Retinal pigment epithelial cell (primary cell): ENCODE measurements around the gene PEBP1.

Experiments used
- DNase-seq: peaks from one replicate; pipeline ENCODE4 v3.0.0-alpha.2; 2010; ENCODE audit warnings: low read depth
- H3K4me3 ChIP-seq: 2 replicates; pipeline ENCODE4 v1.5.1; 2011; ENCODE audit warnings: mild to moderate bottlenecking, low read length, control low read depth, moderate library complexity
- TF ChIP-seq, protein P1 (sequence below): conservative IDR thresholded peaks from 2 replicates; pipeline ENCODE4 v1.5.1; 2011; ENCODE audit warnings: low read depth, low read length, control low read depth, inconsistent platforms

Gene PEBP1

DNA sequence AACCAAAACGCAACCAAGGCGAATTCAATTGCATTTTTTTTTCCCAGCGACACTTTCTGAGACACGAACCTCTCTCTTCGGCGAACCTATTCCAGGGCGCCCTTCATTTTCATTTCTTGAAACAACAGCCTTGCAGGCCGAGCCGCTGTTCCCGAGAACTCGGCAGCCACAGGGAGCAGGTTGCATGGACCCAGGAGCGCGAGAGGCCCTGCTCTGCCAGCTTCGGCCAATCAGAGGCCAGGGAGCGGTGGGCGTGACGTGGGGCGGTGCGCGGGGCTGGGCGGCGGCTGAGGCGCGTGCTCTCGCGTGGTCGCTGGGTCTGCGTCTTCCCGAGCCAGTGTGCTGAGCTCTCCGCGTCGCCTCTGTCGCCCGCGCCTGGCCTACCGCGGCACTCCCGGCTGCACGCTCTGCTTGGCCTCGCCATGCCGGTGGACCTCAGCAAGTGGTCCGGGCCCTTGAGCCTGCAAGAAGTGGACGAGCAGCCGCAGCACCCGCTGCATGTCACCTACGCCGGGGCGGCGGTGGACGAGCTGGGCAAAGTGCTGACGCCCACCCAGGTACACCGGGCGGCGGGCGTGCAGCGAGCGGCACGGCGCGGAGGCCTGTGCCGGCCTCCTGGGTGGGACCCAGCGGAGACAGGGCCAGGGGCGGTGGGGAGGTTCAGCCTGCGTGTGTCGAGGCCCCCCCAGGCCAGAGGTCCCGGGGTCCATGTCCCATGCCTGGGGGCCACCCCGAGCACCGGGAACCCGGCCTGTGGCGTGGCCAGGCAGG lies at the start of gene PEBP1:
TSS of gene PEBP1 (plus strand) at position 337 of the 771 bp plus-strand sequence. CDS start at position 423, 86 bp downstream.
- TF ChIP-seq, protein P1, sequence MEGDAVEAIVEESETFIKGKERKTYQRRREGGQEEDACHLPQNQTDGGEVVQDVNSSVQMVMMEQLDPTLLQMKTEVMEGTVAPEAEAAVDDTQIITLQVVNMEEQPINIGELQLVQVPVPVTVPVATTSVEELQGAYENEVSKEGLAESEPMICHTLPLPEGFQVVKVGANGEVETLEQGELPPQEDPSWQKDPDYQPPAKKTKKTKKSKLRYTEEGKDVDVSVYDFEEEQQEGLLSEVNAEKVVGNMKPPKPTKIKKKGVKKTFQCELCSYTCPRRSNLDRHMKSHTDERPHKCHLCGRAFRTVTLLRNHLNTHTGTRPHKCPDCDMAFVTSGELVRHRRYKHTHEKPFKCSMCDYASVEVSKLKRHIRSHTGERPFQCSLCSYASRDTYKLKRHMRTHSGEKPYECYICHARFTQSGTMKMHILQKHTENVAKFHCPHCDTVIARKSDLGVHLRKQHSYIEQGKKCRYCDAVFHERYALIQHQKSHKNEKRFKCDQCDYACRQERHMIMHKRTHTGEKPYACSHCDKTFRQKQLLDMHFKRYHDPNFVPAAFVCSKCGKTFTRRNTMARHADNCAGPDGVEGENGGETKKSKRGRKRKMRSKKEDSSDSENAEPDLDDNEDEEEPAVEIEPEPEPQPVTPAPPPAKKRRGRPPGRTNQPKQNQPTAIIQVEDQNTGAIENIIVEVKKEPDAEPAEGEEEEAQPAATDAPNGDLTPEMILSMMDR: no peak
- H3K4me3 ChIP-seq: peak within 1 kb of the TSS; percentile 84
- peak; percentile 73 for DNase-seq

DNA sequence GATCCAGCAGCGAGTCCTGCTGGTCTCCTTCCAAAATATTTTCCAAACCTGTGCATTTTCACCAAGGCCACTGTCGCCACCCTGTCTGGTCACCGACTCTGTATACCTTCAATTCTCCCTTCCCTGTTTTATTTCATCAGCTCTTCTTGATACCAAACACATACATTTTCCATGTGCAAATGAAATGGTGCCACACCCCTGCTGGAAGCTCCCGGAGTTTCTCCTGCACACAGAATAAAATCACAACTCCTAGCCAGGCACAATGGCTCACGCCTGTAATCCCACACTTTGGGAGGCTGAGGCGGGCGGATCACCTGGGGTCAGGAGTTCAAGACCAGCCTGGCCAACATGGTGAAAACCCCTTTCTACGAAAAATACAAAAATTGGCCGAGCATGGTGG lies 46.1 kb upstream of the PEBP1 start:
- H3K4me3 ChIP-seq: no peak overlapping the region
- no peak for DNase-seq
- TF ChIP-seq, protein P1: no peak

DNA sequence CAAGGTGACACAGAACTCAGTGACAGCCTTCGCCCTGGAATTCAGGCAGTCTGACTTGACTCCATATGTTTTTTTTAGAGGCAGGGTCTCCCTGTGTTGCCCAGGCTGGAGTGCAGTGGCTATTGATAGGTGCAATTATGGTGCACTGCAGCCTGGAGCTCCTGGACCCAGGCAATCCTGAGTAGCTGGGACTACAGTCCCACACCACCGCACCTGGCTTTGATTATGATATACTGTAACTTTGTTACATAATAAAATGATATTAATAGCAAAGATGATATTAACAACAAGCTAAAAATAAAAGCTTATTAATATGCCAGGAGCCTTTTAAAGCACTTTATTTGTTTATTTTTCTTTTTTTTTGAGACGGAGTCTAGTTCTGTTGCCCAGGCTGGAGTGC lies 41.9 kb upstream of the PEBP1 start:
- TF ChIP-seq, protein P1: no peak
- H3K4me3 ChIP-seq: no peak overlapping the region
- no peak for DNase-seq

DNA sequence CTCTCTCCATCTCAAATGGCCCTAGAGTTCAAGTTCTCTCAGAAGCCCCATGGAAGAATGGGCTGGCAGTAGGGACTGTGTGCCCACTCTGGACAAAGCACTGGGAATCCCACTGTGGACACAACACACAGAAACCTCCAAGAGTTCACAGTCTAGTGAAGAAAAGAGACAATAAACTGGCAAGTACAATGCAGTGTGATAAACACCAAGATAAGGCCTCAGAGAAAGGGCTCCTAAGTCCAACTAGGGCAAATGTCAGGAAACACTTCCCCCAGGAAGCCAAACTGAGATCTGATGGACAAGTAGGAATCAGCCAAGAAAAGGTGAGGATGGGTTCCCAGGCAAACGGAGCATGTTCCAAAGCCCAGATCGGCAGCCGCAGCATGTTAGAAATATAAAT lies 37.5 kb upstream of the PEBP1 start:
- TF ChIP-seq, protein P1: no peak
- DNase-seq: no peak
- H3K4me3 ChIP-seq: no peak overlapping the region

DNA sequence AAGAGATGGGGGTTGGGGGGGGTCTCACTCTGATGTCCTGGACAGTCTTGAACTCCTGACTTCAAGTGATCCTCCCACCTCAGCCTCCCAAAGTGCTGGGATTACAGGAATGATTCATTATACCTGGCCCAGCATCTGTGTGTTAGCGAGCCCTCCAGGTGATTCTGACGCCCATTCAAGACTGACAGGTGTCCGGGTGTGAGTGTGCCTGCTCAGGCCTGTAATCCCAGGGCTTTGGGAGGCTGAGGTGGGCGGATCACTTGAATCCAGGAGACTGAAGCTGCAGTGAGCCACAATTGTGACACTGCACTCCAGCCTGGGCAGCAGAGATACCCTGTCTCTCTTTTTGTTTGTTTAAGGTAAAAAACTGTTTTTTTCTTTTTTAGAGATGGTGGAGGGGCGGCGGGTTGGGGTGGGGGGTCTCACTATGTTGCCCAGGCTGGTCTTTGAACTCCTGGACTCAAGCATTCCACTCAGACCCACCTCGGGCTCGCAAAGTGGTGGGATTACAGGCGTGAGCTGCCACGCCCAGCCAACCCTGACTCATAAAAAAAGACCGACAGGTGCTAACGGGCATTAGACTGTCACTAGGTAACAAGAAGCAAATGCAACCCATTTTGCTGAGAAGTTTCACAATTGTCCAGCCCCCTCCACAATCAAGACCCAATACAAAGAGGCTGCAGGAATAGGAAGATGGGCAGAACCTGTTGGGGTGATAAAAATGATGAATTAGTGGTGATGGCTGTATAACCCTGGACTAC lies 36.8 kb upstream of the PEBP1 start:
- no peak for DNase-seq
- TF ChIP-seq, protein P1: no peak
- H3K4me3 ChIP-seq: no peak overlapping the region

DNA sequence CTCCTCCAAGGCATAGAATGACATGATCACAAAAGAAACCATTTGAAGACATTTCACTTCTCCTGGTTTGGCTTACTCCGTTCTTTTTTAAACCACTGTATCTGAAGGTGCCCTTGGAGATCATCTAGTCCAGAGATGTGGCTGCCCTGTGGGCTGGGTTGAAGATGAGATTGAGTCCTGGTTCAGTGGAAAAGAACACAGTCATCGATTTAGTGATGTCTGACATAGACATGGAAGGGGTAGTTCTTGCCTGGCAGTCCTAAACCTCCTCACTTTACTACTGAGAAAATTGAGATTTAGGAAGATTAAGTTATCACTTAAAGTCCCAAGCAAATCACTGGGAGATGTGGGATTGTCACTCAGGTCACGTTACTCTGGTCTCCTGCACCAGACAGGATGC lies 34.9 kb upstream of the PEBP1 start:
- DNase-seq: no peak
- TF ChIP-seq, protein P1: no peak
- no peak overlapping the region for H3K4me3 ChIP-seq
